Mucosa of stomach (tissue), 1 donor: ENCODE results near the gene KCNQ1.

Source experiments
- H3K27me3 ChIP-seq: one replicate; pipeline ENCODE4 v1.7.0; 2013; ENCODE audit warnings: mild to moderate bottlenecking, low read length; ENCODE audit not compliant: control insufficient read depth, insufficient read depth
- H3K36me3 ChIP-seq: one replicate; pipeline ENCODE4 v1.7.0; 2013; ENCODE audit warnings: low read length; ENCODE audit not compliant: control insufficient read depth, insufficient read depth
- H3K4me1 ChIP-seq: one replicate; pipeline ENCODE4 v1.7.0; 2013; ENCODE audit warnings: mild to moderate bottlenecking, low read length; ENCODE audit not compliant: control insufficient read depth, insufficient read depth
- H3K4me3 ChIP-seq: one replicate; pipeline ENCODE4 v1.7.0; 2013; ENCODE audit warnings: low read length
- H3K9ac ChIP-seq: one replicate; pipeline ENCODE4 v1.7.0; 2013; ENCODE audit warnings: mild to moderate bottlenecking, low read length, moderate library complexity
- H3K9me3 ChIP-seq: one replicate; pipeline ENCODE4 v1.7.0; 2013; ENCODE audit warnings: mild to moderate bottlenecking, low read length, moderate library complexity; ENCODE audit not compliant: control insufficient read depth
- donor health status: Pancreatic carcinoma.

Gene KCNQ1

DNA sequence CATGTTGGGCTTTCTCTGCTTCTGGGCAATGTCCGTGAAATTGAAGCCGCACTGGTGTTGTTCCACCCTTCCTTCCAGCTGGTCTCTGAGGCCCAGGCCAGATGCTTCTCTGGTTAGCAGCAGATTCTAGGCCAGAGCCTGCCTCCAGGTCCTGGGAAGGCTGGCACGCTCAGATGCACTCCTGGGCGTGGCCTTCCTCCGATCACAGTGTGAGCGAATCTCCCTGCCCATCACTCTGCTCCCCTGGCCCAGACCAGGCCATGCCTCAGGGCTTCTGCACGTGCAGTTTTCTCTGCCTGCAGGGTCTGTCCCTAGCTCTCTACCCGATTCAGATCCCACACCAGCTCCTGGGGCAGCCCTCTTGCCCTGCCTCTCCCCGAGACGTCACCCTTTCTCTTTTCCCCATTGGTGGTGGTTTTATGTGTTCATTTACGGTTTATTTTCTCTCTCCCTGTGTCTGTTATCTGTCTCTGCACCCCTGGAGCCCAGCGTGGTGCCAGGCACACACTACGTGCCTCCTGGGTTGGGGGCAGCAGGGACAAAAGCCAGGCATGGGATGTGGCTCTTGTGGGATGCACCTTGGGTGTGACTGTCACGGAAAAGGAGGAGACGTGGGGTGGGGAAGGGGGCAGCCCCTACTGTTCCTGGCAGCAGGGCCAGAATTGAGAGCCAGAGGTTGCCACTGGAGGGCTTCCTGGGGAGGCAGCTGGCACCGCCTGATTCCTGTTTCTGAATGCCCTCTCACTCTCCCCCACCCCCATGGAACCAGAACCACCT, 66.0 kb downstream of the KCNQ1 start:
- Histone ChIP-seq H3K9ac (no peak overlapping the region), H3K4me3 (no peak overlapping the region), H3K27me3 (no peaks in the 10 kb centered on the region), H3K36me3 (no peaks in the 10 kb centered on the region), H3K9me3 (no peaks in the 10 kb centered on the region), H3K4me1 (peaks cover 10% of the 10 kb centered on the region)

DNA sequence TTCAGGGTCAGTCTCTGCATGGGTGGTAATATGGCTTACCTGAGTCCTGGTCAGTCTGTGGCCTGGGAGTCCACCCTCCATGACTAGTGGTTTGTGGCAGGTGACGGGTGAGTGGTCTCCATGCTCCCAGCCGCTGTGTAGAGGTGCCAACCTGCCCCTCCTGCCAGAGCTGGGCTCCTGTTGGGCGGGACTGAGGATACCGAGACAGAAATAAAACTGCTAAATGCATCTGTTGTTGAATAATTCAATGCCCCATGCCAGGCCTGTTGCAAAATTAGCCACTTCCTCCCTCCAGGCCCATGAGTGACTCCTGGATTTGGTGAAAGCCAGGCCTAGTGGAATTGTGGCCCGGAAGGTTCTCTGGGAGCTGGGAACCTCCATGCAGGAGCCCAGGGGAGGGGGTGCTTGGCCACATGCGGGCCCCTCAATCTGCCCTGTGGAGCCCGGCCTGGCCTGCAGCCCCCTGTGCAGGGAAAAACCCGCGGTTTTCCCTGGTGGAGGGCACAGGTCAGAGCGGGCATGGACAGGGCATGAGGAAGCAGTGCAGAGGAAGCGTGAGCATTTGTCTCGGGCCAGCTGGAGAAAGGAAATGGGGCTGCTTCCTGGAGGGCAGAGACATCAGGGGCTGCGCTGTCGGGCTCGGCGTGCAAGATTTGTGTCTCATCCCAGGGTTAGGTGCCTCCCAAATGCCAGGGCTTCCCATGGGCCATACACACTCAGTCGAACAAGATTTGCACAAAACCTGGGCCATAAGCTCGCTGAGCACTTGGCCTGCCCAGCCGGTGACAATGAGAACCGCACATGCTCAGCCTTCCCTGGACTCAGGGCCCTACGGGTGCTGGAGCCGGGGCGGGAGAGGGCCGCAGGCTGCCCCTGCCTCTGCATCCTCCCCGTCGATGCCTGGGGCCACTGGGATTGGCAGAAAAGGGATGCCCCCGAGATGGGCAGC, 66.9 kb downstream of the KCNQ1 start:
- Histone ChIP-seq H3K9me3 (no peaks in the 10 kb centered on the region), H3K4me3 (no peak overlapping the region), H3K4me1 (peaks cover 10% of the 10 kb centered on the region), H3K36me3 (no peaks in the 10 kb centered on the region), H3K9ac (no peak overlapping the region), H3K27me3 (no peaks in the 10 kb centered on the region)

DNA sequence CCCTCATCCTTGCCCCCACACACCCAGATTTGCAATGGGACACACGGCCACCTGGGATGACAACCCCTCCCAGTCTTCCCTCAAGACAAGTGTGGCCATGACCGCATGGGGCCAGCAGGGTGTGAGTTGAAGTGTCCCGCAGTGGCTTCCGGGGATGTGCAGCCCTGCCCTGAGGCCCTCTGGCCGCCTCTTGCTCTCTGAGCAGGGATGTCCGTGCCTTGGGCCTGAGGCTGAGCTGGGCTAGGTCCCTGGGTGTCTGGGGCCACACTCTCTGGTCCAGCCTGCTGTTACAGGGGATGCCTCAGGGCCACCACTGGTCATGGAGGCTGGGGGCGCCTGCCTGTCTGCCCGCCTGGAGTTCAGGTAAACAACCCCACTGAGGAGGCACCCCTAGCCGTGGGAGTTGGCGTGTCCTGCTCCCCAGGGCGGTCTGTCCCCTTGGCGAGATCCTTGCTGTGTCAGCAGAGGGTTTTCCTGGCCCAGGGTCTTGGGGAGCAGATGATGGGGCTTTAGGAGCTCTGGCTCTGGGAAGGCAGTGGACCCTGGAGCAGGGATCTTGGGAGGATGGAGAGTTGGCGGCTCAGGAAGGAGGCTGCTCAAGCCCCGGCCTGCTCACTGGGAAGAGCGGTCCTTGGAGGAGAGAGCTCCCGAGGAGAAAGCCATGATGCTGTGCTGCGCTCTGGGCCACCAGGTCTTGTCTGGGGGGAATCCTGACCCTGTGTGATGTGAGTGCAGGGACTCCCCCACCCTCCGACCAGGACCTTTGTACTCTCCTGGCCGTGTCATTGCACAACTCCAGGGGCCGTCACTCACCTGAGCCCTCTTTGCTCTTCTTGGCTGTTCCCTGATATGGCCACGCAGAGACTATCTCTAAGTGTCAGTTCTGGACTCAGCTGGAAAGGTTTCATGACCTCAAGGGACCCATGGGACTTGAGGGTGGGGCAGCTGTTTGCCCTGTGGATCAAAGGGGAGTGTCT, 67.9 kb downstream of the KCNQ1 start:
- Histone ChIP-seq H3K36me3 (no peaks in the 10 kb centered on the region), H3K4me1 (peaks cover 10% of the 10 kb centered on the region), H3K4me3 (no peak overlapping the region), H3K27me3 (no peaks in the 10 kb centered on the region), H3K9me3 (no peaks in the 10 kb centered on the region), H3K9ac (no peak overlapping the region)

DNA sequence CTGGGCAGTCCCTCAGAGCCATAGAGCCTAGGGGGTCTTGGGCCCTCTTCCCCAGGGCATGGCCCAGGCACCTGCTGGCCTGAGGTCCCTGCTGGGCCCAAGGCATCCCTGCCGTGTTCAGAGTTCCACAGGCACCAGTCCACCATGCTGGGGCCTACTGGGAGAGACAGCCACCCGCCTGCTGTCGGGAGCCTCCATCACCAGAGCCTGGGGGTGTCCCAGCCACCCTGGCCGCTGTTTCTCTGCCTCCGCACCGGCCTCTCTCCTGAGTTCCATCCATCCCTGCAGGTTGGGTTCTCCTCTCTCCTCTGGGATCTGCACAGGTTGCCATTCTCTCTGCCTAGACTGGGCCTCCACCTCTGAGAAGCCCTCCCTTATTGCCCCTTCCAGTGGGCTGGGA, 68.6 kb downstream of the KCNQ1 start:
- Histone ChIP-seq H3K36me3 (no peaks in the 10 kb centered on the region), H3K9me3 (no peaks in the 10 kb centered on the region), H3K9ac (no peak overlapping the region), H3K4me1 (peaks cover 10% of the 10 kb centered on the region), H3K27me3 (no peaks in the 10 kb centered on the region), H3K4me3 (no peak overlapping the region)

DNA sequence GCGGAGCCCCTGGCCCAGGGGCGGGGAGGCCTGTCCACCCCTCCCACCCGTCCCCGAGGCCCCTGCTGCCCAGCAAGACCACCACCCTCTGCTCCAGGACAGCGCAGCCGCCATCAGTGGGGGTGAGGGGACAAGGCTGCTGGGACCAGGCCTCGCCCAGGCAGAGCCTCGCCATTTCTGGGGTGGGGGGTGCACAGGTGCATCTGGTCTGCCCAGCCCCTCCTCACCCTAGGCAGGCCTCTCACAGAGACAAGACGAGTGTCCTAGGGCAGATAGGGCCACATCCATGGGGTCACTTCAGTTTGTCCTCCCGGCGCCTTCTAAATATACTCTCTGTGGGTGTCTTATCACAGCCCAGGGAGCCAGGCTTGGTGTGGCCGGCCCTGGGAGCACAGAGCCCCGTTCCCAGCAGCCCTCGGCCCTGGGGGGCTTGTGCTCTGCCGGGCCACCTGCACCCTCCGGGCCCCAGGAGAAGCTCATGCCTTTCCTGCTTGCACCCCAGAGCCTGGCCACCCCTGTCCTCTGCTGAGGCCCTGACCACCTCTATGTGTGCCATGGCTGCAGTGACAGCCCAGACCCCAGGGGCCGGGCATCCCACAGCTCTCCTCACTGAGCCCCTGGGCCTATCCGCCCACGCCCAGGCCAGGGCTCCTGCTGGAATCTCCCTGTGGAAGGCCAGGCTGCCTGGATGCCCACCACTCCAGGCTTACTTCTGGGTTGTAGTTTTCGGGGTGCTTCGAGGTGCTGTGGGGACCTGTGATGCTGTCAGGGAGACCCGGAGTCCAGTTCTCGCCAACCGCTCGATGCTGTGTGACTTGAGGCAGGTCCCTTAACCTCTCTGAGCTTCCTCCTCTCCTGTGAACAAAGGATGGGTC, 70.8 kb downstream of the KCNQ1 start:
- Histone ChIP-seq H3K9me3 (no peaks in the 10 kb centered on the region), H3K4me3 (no peak overlapping the region), H3K27me3 (no peaks in the 10 kb centered on the region), H3K4me1 (peaks cover 10% of the 10 kb centered on the region), H3K9ac (no peak overlapping the region), H3K36me3 (no peaks in the 10 kb centered on the region)

DNA sequence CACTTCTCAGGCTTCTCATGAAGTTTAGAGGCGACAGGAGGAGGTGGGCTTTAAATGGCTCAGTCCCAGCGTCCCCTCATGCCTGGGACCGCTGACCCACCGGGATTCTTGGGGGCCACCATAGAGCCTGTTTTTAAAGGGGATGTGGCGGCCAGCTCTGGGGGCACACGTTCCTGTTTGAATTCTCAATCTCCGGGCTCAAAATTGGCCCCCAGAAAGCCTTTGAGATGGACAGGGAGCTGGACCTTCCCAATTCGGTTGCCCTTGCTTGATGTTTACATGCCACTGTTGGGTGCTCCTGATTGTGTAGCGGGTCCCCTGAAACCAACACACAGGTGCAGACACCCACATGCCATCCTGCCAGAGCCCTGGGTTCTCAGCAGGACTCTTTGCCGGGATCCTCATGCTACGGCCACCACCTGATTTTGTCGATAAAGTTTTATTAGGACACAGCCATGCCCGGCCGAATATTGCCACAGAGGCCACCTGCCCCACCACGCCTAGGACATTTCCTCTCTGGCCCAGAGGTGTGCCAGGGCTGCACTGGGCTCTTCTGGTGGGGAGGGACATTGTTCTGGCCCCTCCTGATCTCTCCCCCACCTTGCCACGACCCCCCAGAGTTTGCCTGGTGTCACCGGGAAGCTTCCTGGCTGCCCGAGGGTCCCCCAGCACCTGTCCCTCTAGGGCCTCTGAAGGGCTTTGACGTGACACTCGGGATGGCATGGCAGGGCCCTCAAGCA, 71.6 kb downstream of the KCNQ1 start:
- no peaks in the 10 kb centered on the region for H3K36me3 ChIP-seq
- H3K27me3 ChIP-seq, result no peaks in the 10 kb centered on the region
- peaks cover 10% of the 10 kb centered on the region for H3K4me1 ChIP-seq
- H3K9me3 ChIP-seq, result no peaks in the 10 kb centered on the region
- H3K9ac ChIP-seq, result no peak overlapping the region
- H3K4me3 ChIP-seq, result no peak overlapping the region

DNA sequence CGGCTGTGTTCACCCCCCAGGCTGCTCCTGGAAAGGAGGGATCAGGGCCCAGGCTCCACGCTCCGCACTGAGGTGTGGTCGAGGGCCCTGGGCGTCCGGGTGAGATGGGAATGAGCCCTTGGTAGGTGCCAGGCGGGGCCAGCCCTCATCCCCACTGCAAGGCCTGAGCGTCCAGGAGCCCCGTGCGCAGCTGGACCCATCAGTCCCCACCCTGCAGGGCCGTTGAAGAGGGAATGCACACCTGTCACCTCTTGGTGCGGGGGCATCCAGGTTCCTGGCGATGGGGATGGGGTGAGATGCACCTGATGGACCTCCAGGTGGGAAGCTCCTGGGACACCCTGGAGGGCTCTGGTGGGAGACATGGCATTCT, 72.2 kb downstream of the KCNQ1 start:
- no peak overlapping the region for H3K9ac ChIP-seq
- H3K36me3 ChIP-seq, result no peaks in the 10 kb centered on the region
- H3K9me3 ChIP-seq, result no peaks in the 10 kb centered on the region
- no peak overlapping the region for H3K4me3 ChIP-seq
- H3K27me3 ChIP-seq, result no peaks in the 10 kb centered on the region
- H3K4me1 ChIP-seq, result peaks cover 10% of the 10 kb centered on the region

DNA sequence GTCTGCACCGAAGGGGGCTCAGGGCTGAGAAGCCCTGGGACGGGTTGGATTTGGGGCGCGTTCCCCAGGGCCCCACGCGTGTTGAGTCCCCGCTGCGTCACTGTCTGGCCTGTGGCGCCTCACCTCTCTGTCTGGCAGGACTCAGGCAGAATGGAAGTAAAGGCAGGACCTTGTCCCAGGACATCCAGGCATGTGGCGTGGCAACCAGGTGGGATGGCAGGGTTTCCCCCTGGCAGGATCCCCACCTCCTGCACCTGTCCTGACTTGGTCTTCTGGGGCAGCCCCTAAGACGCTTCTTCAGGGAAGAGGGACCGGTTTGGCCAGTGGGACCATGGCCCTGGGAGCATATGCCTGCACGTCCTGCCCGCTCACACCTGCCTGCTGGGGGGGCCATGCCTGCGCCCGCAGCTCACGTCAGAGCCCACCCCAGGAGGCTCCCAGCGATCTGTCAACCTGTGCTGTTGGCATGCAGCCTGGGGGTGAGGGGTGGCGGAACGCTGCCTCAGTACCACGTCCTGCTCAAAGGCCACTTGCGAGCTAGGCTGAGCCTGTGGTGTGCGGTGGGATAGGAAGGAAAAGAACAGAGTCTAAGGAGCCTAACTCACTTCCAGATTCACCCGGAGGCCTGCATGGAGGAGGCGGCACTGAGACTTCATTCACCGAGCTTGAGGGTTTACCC, 72.7 kb downstream of the KCNQ1 start:
- no peaks in the 10 kb centered on the region for H3K9me3 ChIP-seq
- H3K27me3 ChIP-seq, result no peaks in the 10 kb centered on the region
- no peak overlapping the region for H3K4me3 ChIP-seq
- no peak overlapping the region for H3K9ac ChIP-seq
- H3K36me3 ChIP-seq, result no peaks in the 10 kb centered on the region
- H3K4me1 ChIP-seq, result peaks cover 8% of the 10 kb centered on the region

DNA sequence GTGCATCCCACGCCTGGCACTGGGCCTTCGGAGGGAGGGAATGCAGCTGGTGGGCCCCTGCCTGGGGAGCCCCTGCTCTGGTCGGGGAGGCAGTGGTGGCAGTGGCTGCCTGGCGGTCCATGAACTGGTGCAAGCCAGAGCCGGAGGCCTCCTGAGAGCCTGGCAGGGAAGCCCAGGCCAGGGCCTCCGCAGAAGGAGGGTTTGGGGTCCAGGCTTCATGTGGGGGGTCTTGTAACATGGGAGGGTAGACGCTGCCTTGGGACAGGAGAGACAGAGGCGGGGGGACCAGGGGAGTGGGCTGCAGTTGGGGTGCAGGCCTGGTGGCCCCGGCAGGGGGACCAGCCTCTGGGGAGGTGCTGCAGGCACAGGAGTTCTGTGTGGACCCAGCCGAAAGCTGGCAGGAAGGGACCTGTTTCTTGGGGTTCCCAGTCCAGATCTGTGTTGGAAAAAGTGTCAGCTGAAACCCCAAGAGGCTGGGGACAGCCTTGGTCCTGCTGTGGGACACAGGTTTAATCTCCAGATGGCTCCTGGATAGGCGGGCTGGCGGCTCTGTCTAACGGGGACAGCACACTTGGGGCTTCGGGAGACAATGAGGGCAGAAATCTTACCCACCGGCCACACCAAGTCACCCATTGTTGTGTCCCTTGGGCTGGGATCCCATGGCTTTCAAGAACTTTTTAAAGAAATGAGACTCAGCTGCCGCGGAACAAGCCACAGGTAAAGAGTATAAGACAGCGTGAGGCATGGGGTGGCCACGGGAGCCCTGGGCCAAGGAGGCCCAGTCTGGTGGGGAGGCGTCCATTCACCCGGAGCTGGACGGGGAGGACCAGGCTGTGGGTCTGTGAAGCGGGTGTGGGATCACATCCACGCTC, 73.5 kb downstream of the KCNQ1 start:
- no peaks in the 10 kb centered on the region for H3K9me3 ChIP-seq
- no peaks in the 10 kb centered on the region for H3K36me3 ChIP-seq
- no peaks in the 10 kb centered on the region for H3K4me1 ChIP-seq
- no peak overlapping the region for H3K9ac ChIP-seq
- no peak overlapping the region for H3K4me3 ChIP-seq
- H3K27me3 ChIP-seq, result no peaks in the 10 kb centered on the region

DNA sequence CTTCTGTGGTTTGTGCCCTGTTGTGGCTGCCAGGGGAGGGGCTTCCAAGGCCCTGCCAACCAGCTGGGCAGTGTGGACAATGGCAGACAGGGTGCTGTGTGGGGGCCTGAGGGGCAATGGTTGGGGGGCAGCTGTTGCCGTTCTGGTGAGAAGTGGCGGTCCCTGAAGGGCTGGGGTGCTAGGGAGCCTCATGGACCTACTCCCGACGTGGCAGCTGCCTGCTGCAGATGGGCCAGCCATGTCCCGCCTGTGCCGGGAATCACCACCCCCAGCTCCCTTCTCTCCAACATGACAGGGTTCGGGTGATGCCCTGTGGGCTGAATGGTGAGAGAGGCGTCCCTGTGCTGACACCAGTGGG, 74.2 kb downstream of the KCNQ1 start:
- Histone ChIP-seq H3K9ac (no peak overlapping the region), H3K4me3 (no peak overlapping the region), H3K27me3 (no peaks in the 10 kb centered on the region), H3K9me3 (no peaks in the 10 kb centered on the region), H3K4me1 (no peaks in the 10 kb centered on the region), H3K36me3 (no peaks in the 10 kb centered on the region)
